IMR-90 (cell line): Measurements from ENCODE around the gene GTF2H3. TPM values are rescaled to one million over a fixed set of nuclear protein-coding genes. Genes with fewer than 3 reads are reported as not detected.

Source experiments
- ATAC-seq: fragments of 200-7000 bp; cut with Tn5 transposase; 2 replicates; pipeline ENCODE4 v1.9.1; 2020; ENCODE audit warnings: low read depth, mild to moderate bottlenecking, moderate library complexity
- BruUV-seq: library from RNA; stranded (reverse); fragments of 400-500 nt; replicated peaks from 2 replicates; lab custom pipeline; 2021; lab: Mats Ljungman, UMichigan
- CTCF ChIA-PET: fragments of 300-600 bp; formaldehyde crosslinking; extraction: SDS; loops from one replicate; lab custom pipeline; 2021; ENCODE audit warnings: antibody characterized with exemption; lab: Yijun Ruan, JAX
- POLR2A ChIA-PET: fragments of 300-600 bp; sonication (Branson Sonifier 250); formaldehyde crosslinking; loops from one replicate; lab custom pipeline; 2022; ENCODE audit warnings: antibody characterized with exemption; ENCODE audit not compliant: unreplicated experiment; lab: Charles Lee
- DNase-seq: peaks from one replicate; pipeline ENCODE4 v3.0.0; 2013
- H2AFZ ChIP-seq: replicated peaks from 2 replicates; pipeline ENCODE3; 2013; ENCODE audit warnings: low read length, mild to moderate bottlenecking; ENCODE audit not compliant: poor library complexity
- H2AK5ac ChIP-seq: 2 replicates; pipeline ENCODE4 v1.6.1; 2013; ENCODE audit warnings: low read depth, low read length, inconsistent platforms
- H2AK9ac ChIP-seq: replicated peaks from 2 replicates; pipeline ENCODE3; 2013; ENCODE audit warnings: mild to moderate bottlenecking, low read depth, low read length, moderate library complexity; ENCODE audit not compliant: poor library complexity
- H2BK120ac ChIP-seq: 2 replicates; pipeline ENCODE4 v1.6.1; 2013; ENCODE audit warnings: low read depth, low read length, inconsistent platforms
- H2BK15ac ChIP-seq: 3 replicates; pipeline ENCODE4 v1.6.1; 2013; ENCODE audit warnings: low read depth, low read length, inconsistent platforms
- H2BK20ac ChIP-seq: 2 replicates; pipeline ENCODE4 v1.6.1; 2013; ENCODE audit warnings: low read depth, mild to moderate bottlenecking, inconsistent platforms, low read length, moderate library complexity
- H2BK5ac ChIP-seq: 2 replicates; pipeline ENCODE4 v1.6.1; 2013; ENCODE audit warnings: mild to moderate bottlenecking, low read depth, low read length, inconsistent platforms; ENCODE audit not compliant: poor library complexity, severe bottlenecking
- H3K14ac ChIP-seq: replicated peaks from 2 replicates; pipeline ENCODE4 v1.6.1; 2013; ENCODE audit warnings: low read depth, low read length, inconsistent platforms
- H3K18ac ChIP-seq: 2 replicates; pipeline ENCODE4 v1.6.1; 2013; ENCODE audit warnings: low read depth, low read length, control low read depth
- H3K23ac ChIP-seq: 2 replicates; pipeline ENCODE4 v1.6.1; 2013; ENCODE audit warnings: low read depth, low read length, inconsistent platforms
- H3K27ac ChIP-seq: 2 replicates; pipeline ENCODE4 v1.5.1; 2013; ENCODE audit warnings: mild to moderate bottlenecking, control low read depth, low read length; ENCODE audit not compliant: insufficient read depth
- H3K27me3 ChIP-seq: 2 replicates; pipeline ENCODE4 v1.6.1; 2013; ENCODE audit warnings: low read length; ENCODE audit not compliant: control insufficient read depth, insufficient read depth
- H3K36me3 ChIP-seq: 2 replicates; pipeline ENCODE4 v1.6.1; 2013; ENCODE audit warnings: low read length, mixed read lengths; ENCODE audit not compliant: control insufficient read depth, insufficient read depth
- H3K4ac ChIP-seq: 2 replicates; pipeline ENCODE4 v1.6.1; 2013; ENCODE audit warnings: low read depth, low read length, inconsistent platforms
- H3K4me1 ChIP-seq: 2 replicates; pipeline ENCODE4 v1.6.1; 2013; ENCODE audit warnings: low read length, mixed read lengths; ENCODE audit not compliant: control insufficient read depth, insufficient read depth
- H3K4me2 ChIP-seq: 2 replicates; pipeline ENCODE4 v1.6.1; 2013; ENCODE audit warnings: low read depth, mild to moderate bottlenecking, control low read depth, low read length, moderate library complexity
- H3K4me3 ChIP-seq: 2 replicates; pipeline ENCODE4 v1.5.1; 2013; ENCODE audit warnings: low read depth, mild to moderate bottlenecking, control low read depth, low read length, moderate library complexity; ENCODE audit not compliant: insufficient read depth
- H3K56ac ChIP-seq: 2 replicates; pipeline ENCODE4 v1.6.1; 2013; ENCODE audit warnings: low read length, inconsistent platforms; ENCODE audit not compliant: insufficient read depth; ENCODE audit errors: extremely low read depth
- H3K79me1 ChIP-seq, 2 experiments: 2 replicates each; pipeline ENCODE4 v1.6.1; 2013; ENCODE audit warnings: low read length in 2 of 2, inconsistent platforms in 1 of 2, low read depth in 1 of 2
- H3K9ac ChIP-seq: 2 replicates; pipeline ENCODE4 v1.6.1; 2013; ENCODE audit warnings: low read depth, low read length, control low read depth
- H3K9me1 ChIP-seq: 2 replicates; pipeline ENCODE4 v1.6.1; 2013; ENCODE audit warnings: low read length, inconsistent platforms; ENCODE audit not compliant: insufficient read depth
- H3K9me3 ChIP-seq: 2 replicates; pipeline ENCODE4 v1.6.1; 2013; ENCODE audit warnings: low read length; ENCODE audit not compliant: control insufficient read depth, insufficient read depth
- H4K20me1 ChIP-seq: 2 replicates; pipeline ENCODE4 v1.6.1; 2013; ENCODE audit warnings: low read length, inconsistent platforms; ENCODE audit not compliant: insufficient read depth
- H4K5ac ChIP-seq: 2 replicates; pipeline ENCODE4 v1.6.1; 2013; ENCODE audit warnings: mild to moderate bottlenecking, low read depth, low read length, control low read depth
- H4K8ac ChIP-seq, 2 experiments: 2 replicates each; pipeline ENCODE4 v1.6.1; 2013; ENCODE audit warnings: low read depth in 2 of 2, low read length in 2 of 2, control low read depth in 1 of 2, inconsistent platforms in 1 of 2
- H4K91ac ChIP-seq: 2 replicates; pipeline ENCODE4 v1.6.1; 2013; ENCODE audit warnings: low read depth, low read length, inconsistent platforms; ENCODE audit not compliant: insufficient read depth
- BHLHE40 ChIP-seq: fragments of 150-350 bp; IDR thresholded peaks from 2 replicates; pipeline ENCODE4 v1.6.1; 2016; ENCODE audit warnings: mild to moderate bottlenecking, low read depth, low read length
- MAZ ChIP-seq: IDR thresholded peaks from 2 replicates; pipeline ENCODE4 v1.6.1; 2012; ENCODE audit warnings: low read depth, mild to moderate bottlenecking, low read length, improper control_type of control experiment, moderate library complexity, borderline replicate concordance
- RAD21 ChIP-seq: IDR thresholded peaks from 2 replicates; pipeline ENCODE4 v1.6.1; 2012; ENCODE audit warnings: low read length, improper control_type of control experiment
- RCOR1 ChIP-seq: IDR thresholded peaks from 2 replicates; pipeline ENCODE4 v1.6.1; 2012; ENCODE audit warnings: mild to moderate bottlenecking, low read length, improper control_type of control experiment; ENCODE audit not compliant: insufficient replicate concordance
- SMC3 ChIP-seq: fragments of 150-350 bp; IDR thresholded peaks from 2 replicates; pipeline ENCODE4 v1.6.1; 2016; ENCODE audit warnings: low read depth, mild to moderate bottlenecking, antibody characterized with exemption, low read length, moderate library complexity
- WGBS, 2 experiments: methylation state at CpG; one replicate each; pipeline versions ENCODE4 v1.1.5 to v1.1.7; 2013; ENCODE audit warnings: missing lambda C conversion rate in 2 of 2; ENCODE audit not compliant: insufficient read length in 1 of 2; ENCODE audit errors: extremely low coverage in 2 of 2; 5-methylcytosine and 5-hydroxymethylcytosine counted together
- dilution Hi-C: fragments of 300-500 bp; cut with HindIII; formaldehyde crosslinking; loops from one replicate; pipeline ENCODE4 v1.14.3; 2018; ENCODE audit warnings: low sequenced_read_pairs; ENCODE audit not compliant: unreplicated experiment
- in situ Hi-C: fragments of 300-500 bp; cut with MboI; formaldehyde crosslinking; loops from 3 replicates; pipeline ENCODE4 v1.14.3; 2019; ENCODE audit warnings: low sequenced_read_pairs, inconsistent platforms, mixed read lengths
- intact Hi-C: fragments of 100-400 bp; cut with micrococcal nuclease; formaldehyde crosslinking; loops from 2 replicates; pipeline ENCODE4 v1.10.0; 2022
- microRNA-seq, 2 experiments: library from miRNA; stranded (forward) in 1 of 2; unstranded in 1 of 2; fragments of 10-50 nt in 1 of 2; fragments of <30 nt in 1 of 2; gene quantifications in 1 of 2; microRNA quantifications in 1 of 2; one replicate each; pipeline versions ENCODE3 to v1.1.0; 2013 to 2020; ENCODE audit not compliant: insufficient read depth in 1 of 2, insufficient read length in 1 of 2, unreplicated experiment in 1 of 2
- polyA plus RNA-seq, 3 experiments: library from polyadenylated mRNA; depleted of rRNA; stranded (reverse); fragments of >200 nt; gene quantifications; 2 replicates each; pipeline ENCODE4 v1.2.3, GENCODE V29; 2012; ENCODE audit warnings: low replicate concordance in 1 of 3
- small RNA-seq, 5 experiments: library from RNA; depleted of rRNA; stranded (forward); fragments of <200 nt; gene quantifications; one replicate each; pipeline ENCODE3, GENCODE V24; 2012
- total RNA-seq: library from RNA; depleted of rRNA; stranded (reverse); fragments of >200 nt; gene quantifications from 2 replicates; pipeline ENCODE4 v1.2.3, GENCODE V29; 2012; rRNA removed
- TF ChIP-seq, protein P1 (sequence below): fragments of 150-350 bp; IDR thresholded peaks from 2 replicates; pipeline ENCODE4 v1.6.1; 2017; ENCODE audit warnings: mild to moderate bottlenecking, antibody characterized with exemption, low read length, low read depth

Gene GTF2H3
- total and polyA plus RNA-seq, 2 of the 4 experiments (the other 2 are of a cell fraction), result 22.2 to 80.3 TPM

DNA sequence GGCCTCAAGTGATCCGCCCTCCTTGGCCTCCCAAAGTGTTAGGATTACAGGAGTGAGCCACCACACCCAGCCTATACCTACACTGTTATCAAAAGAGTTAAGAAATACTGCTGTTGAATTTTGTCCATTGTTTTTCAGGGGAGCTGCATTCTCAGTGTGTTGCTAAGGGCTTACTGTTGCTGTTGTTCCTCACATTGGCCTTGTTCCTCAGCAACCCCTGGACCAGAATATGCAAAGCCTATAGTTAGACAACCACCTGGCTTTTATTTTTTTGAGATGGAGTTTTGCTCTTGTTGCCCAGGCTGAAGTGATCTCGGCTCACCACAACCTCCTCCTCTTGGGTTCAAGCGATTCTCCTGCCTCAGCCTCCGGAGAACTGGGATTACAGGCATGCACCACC is 73.8 kb downstream of the GTF2H3 start:
- H2AK9ac ChIP-seq, result no peak overlapping the region
- intact Hi-C loops (no loop called here), in situ Hi-C loops (no loop called here), dilution Hi-C loops (no loop called here)
- H2AK5ac ChIP-seq, result no peak overlapping the region
- peaks cover 3% of the 10 kb centered on the region; the same call in 1 of the 2 replicates for H3K9me1 ChIP-seq
- no peak overlapping the region for H2BK20ac ChIP-seq
- no peak overlapping the region for H3K4me3 ChIP-seq
- DNase-seq (no peak), ATAC-seq (no peak)
- no peak overlapping the region for H4K91ac ChIP-seq
- no peaks in the 10 kb centered on the region for H3K27me3 ChIP-seq
- H3K23ac ChIP-seq, result no peak overlapping the region
- no peak overlapping the region for H4K8ac ChIP-seq
- H3K56ac ChIP-seq, result no peak overlapping the region
- no peak overlapping the region for H4K5ac ChIP-seq
- H2BK15ac ChIP-seq, result no peak overlapping the region
- no peak overlapping the region for H3K14ac ChIP-seq
- no peak overlapping the region for H3K4me2 ChIP-seq
- no CpG with 5 or more reads among the region's 4 CpGs for WGBS, 2 experiments
- no peak overlapping the region for H2BK5ac ChIP-seq
- TF ChIP-seq RAD21 (no peak), RCOR1 (no peak), BHLHE40 (no peak), MAZ (no peak), SMC3 (no peak)
- TF ChIP-seq, protein P1, sequence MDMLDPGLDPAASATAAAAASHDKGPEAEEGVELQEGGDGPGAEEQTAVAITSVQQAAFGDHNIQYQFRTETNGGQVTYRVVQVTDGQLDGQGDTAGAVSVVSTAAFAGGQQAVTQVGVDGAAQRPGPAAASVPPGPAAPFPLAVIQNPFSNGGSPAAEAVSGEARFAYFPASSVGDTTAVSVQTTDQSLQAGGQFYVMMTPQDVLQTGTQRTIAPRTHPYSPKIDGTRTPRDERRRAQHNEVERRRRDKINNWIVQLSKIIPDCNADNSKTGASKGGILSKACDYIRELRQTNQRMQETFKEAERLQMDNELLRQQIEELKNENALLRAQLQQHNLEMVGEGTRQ, result no peak
- peaks cover 0 to 1% of the 10 kb centered on the region in 2 experiments; a peak in 1 of 4 replicates for H3K79me1 ChIP-seq
- H3K27ac ChIP-seq, result no peak overlapping the region
- no TSS peak for BruUV-seq
- ChIA-PET CTCF (no interaction called here), POLR2A (no interaction called here)
- H3K9ac ChIP-seq, result no peak overlapping the region
- no peak overlapping the region for H3K18ac ChIP-seq
- H3K36me3 ChIP-seq, result peaks cover 9% of the 10 kb centered on the region
- no peaks in the 10 kb centered on the region for H4K20me1 ChIP-seq
- H3K9me3 ChIP-seq, result no peaks in the 10 kb centered on the region
- H2AFZ ChIP-seq, result no peak overlapping the region
- H3K4me1 ChIP-seq, result peaks cover 2% of the 10 kb centered on the region; the same call in 1 of the 2 replicates
- no peak overlapping the region for H3K4ac ChIP-seq
- no peak overlapping the region for H2BK120ac ChIP-seq

Small RNA genes within 50 kb of the gene (microRNA-seq; reads per million reads assigned to microRNA genes)
- not detected for gene SNORA9B (ENCODE audit: insufficient read depth, insufficient read length)

Small RNA genes within 50 kb of the gene (small RNA-seq; reads per million reads assigned to genes)
- gene SNORA9B, result 0 to 5.4 (median 2.5) reads per million in 5 experiments

Other genes with a start within 250 kb of the GTF2H3 start
- 26.0 and 32.2 TPM in 2 replicates for gene KMT5A, start 249.7 kb upstream of the GTF2H3 start, total RNA-seq
- 28.3 and 30.3 TPM in 2 replicates for gene KMT5A, start 249.7 kb upstream of the GTF2H3 start, polyA plus RNA-seq (2012; rRNA removed)
- gene RILPL2, start 197.1 kb upstream of the GTF2H3 start, total RNA-seq, result 1.8 and 2.2 TPM in 2 replicates
- 2.1 and 2.2 TPM in 2 replicates for gene RILPL2, start 197.1 kb upstream of the GTF2H3 start, polyA plus RNA-seq (2012; rRNA removed)
- gene SNRNP35, start 175.7 kb upstream of the GTF2H3 start, total RNA-seq, result 4.7 and 10.6 TPM in 2 replicates
- gene SNRNP35, start 175.7 kb upstream of the GTF2H3 start, polyA plus RNA-seq (2012; rRNA removed), result 14.1 and 15.4 TPM in 2 replicates
- 11.1 and 14.2 TPM in 2 replicates for gene RILPL1, start 100.1 kb upstream of the GTF2H3 start, total RNA-seq
- 19.8 and 24.5 TPM in 2 replicates for gene RILPL1, start 100.1 kb upstream of the GTF2H3 start, polyA plus RNA-seq (2012; rRNA removed)
- 318 and 504 TPM in 2 replicates for gene TMED2, start 49.3 kb upstream of the GTF2H3 start, total RNA-seq
- gene TMED2, start 49.3 kb upstream of the GTF2H3 start, polyA plus RNA-seq (2012; rRNA removed), result 132 and 154 TPM in 2 replicates
- 13.3 and 14.4 TPM in 2 replicates for gene DDX55, start 31.7 kb upstream of the GTF2H3 start, total RNA-seq
- 15.0 and 18.7 TPM in 2 replicates for gene DDX55, start 31.7 kb upstream of the GTF2H3 start, polyA plus RNA-seq (2012; rRNA removed)
- 33.9 and 40.5 TPM in 2 replicates for gene EIF2B1, start 143 bp upstream of the GTF2H3 start, total RNA-seq
- 39.3 and 45.9 TPM in 2 replicates for gene EIF2B1, start 143 bp upstream of the GTF2H3 start, polyA plus RNA-seq (2012; rRNA removed)
- gene TCTN2, start 37.3 kb downstream of the GTF2H3 start, total RNA-seq, result 12.2 and 13.6 TPM in 2 replicates
- 8.2 and 8.4 TPM in 2 replicates for gene TCTN2, start 37.3 kb downstream of the GTF2H3 start, polyA plus RNA-seq (2012; rRNA removed)
- gene ATP6V0A2, start 78.5 kb downstream of the GTF2H3 start, total RNA-seq, result 27.2 and 41.0 TPM in 2 replicates
- 14.7 and 18.5 TPM in 2 replicates for gene ATP6V0A2, start 78.5 kb downstream of the GTF2H3 start, polyA plus RNA-seq (2012; rRNA removed)
- gene DNAH10, start 128.5 kb downstream of the GTF2H3 start, total RNA-seq, result 0.18 and 0.28 TPM in 2 replicates
- gene DNAH10, start 128.5 kb downstream of the GTF2H3 start, polyA plus RNA-seq (2012; rRNA removed), result 0.22 TPM in 2 replicates